DOHH2 (cell line): ENCODE results near the gene PTS.

Experiments
- H3F3A ChIP-seq: fragments of 200-600 bp; sonication (generic), shearing (Covaris generic); 2 replicates; pipeline ENCODE4 v1.6.0; 2016; ENCODE audit warnings: antibody characterized with exemption, mild to moderate bottlenecking; ENCODE audit not compliant: control insufficient read depth, insufficient read depth
- H3K27ac ChIP-seq: fragments of 200-600 bp; sonication (generic); 2 replicates; pipeline ENCODE4 v1.5.1; 2014; ENCODE audit warnings: low read depth, mild to moderate bottlenecking, low read length, moderate library complexity
- H3K27me3 ChIP-seq: fragments of 200-600 bp; sonication (generic); 2 replicates; pipeline ENCODE4 v1.6.1; 2014; ENCODE audit warnings: mild to moderate bottlenecking, low read length, mixed read lengths; ENCODE audit not compliant: control insufficient read depth
- H3K36me3 ChIP-seq: fragments of 200-600 bp; sonication (generic); 2 replicates; pipeline ENCODE4 v1.6.1; 2014; ENCODE audit warnings: mild to moderate bottlenecking, low read length, moderate library complexity, mixed read lengths; ENCODE audit not compliant: control insufficient read depth
- H3K4me1 ChIP-seq: fragments of 200-600 bp; sonication (generic); 2 replicates; pipeline ENCODE4 v1.6.1; 2014; ENCODE audit warnings: mild to moderate bottlenecking, low read length, mixed read lengths; ENCODE audit not compliant: control insufficient read depth
- H3K4me2 ChIP-seq: fragments of 200-600 bp; sonication (generic); 2 replicates; pipeline ENCODE4 v1.6.0; 2014; ENCODE audit warnings: mild to moderate bottlenecking, low read length, moderate library complexity
- H3K4me3 ChIP-seq: fragments of 200-600 bp; sonication (generic); 2 replicates; pipeline ENCODE4 v1.5.1; 2014; ENCODE audit warnings: mild to moderate bottlenecking, low read length, mixed read lengths
- H3K79me2 ChIP-seq: fragments of 200-600 bp; sonication (generic); 2 replicates; pipeline ENCODE4 v1.6.1; 2014; ENCODE audit warnings: mild to moderate bottlenecking, low read length, mixed read lengths; ENCODE audit not compliant: control insufficient read depth
- H3K9me2 ChIP-seq: fragments of 200-600 bp; sonication (generic); replicated peaks from 2 replicates; pipeline ENCODE4 v1.6.1; 2014; ENCODE audit warnings: mild to moderate bottlenecking, low read length, mixed read lengths; ENCODE audit not compliant: control insufficient read depth
- H3K9me3 ChIP-seq: fragments of 200-600 bp; sonication (generic); 2 replicates; pipeline ENCODE4 v1.6.1; 2014; ENCODE audit warnings: antibody characterized with exemption, low read length, mixed read lengths; ENCODE audit not compliant: control insufficient read depth, insufficient read depth
- H4K20me1 ChIP-seq: fragments of 200-600 bp; sonication (generic); 2 replicates; pipeline ENCODE4 v1.6.0; 2014; ENCODE audit warnings: low read depth, mild to moderate bottlenecking, antibody characterized with exemption, low read length, moderate library complexity; ENCODE audit not compliant: control insufficient read depth, insufficient read depth
- CTCF ChIP-seq: fragments of 200-600 bp; sonication (generic); IDR thresholded peaks from one replicate; pipeline ENCODE4 v1.5.1; 2014; ENCODE audit warnings: antibody characterized with exemption, mild to moderate bottlenecking, low read depth, low read length; ENCODE audit not compliant: poor library complexity, severe bottlenecking
- EZH2phosphoT487 ChIP-seq: fragments of 200-600 bp; sonication (generic); IDR thresholded peaks from 2 replicates; pipeline ENCODE4 v1.6.1; 2017; ENCODE audit warnings: borderline replicate concordance, mild to moderate bottlenecking, antibody characterized with exemption, low read length, moderate library complexity, mixed read lengths

Gene PTS

GRCh38 chr11:112178936-112179335, 47.3 kb upstream of the PTS start:
- peaks cover 4% of the 10 kb centered on the region for H3K4me1 ChIP-seq
- H3K27me3 ChIP-seq = peaks cover 6% of the 10 kb centered on the region
- H3K9me3 ChIP-seq = no peaks in the 10 kb centered on the region
- no peak overlapping the region for H3K27ac ChIP-seq
- no peaks in the 10 kb centered on the region for H3F3A ChIP-seq
- H3K36me3 ChIP-seq = no peaks in the 10 kb centered on the region
- H4K20me1 ChIP-seq = no peaks in the 10 kb centered on the region
- TF ChIP-seq EZH2phosphoT487 (no peak), CTCF (no peak)
- H3K9me2 ChIP-seq = no peaks in the 10 kb centered on the region
- no peaks in the 10 kb centered on the region for H3K79me2 ChIP-seq
- no peak overlapping the region for H3K4me3 ChIP-seq
- H3K4me2 ChIP-seq = no peak overlapping the region

- H4K20me1 ChIP-seq = no peaks in the 10 kb centered on the region
- H3K9me2 ChIP-seq = no peaks in the 10 kb centered on the region
- no peak overlapping the region for H3K4me3 ChIP-seq
- H3F3A ChIP-seq = no peaks in the 10 kb centered on the region
- no peaks in the 10 kb centered on the region for H3K36me3 ChIP-seq
- TF ChIP-seq CTCF (no peak), EZH2phosphoT487 (no peak)
- no peak overlapping the region for H3K27ac ChIP-seq
- H3K27me3 ChIP-seq = peaks cover 6% of the 10 kb centered on the region
- H3K4me1 ChIP-seq = peaks cover 4% of the 10 kb centered on the region
- H3K9me3 ChIP-seq = no peaks in the 10 kb centered on the region
- H3K4me2 ChIP-seq = no peak overlapping the region
- H3K79me2 ChIP-seq = no peaks in the 10 kb centered on the region
Measured at GRCh38 chr11:112179601-112180000, 46.6 kb upstream of the PTS start.

DNA sequence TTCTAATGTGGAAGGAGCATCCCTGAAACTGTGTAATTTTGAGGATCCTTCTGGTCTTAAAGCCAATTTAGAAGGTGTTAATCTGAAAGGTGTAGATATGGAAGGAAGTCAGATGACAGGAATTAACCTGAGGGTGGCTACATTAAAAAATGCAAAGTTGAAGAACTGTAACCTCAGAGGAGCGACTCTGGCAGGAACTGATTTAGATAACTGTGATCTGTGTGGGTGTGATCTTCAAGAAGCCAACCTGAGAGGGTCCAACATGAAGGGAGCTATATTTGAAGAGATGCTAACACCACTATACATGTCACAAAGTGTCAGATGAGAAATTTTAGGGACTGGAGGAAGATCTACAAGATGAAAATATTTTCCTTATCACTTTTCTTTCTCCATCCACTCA, 43.4 kb upstream of the PTS start:
- H3K79me2 ChIP-seq = no peaks in the 10 kb centered on the region
- H3K9me3 ChIP-seq = no peaks in the 10 kb centered on the region
- H3K4me2 ChIP-seq = no peak overlapping the region

More for the DNA sequence above, 43.4 kb upstream of the PTS start:
- H3K27me3 ChIP-seq = peaks cover 4% of the 10 kb centered on the region; the same call in 1 of the 2 replicates
- no peaks in the 10 kb centered on the region for H3K4me1 ChIP-seq
- no peaks in the 10 kb centered on the region for H3K9me2 ChIP-seq
- H3K27ac ChIP-seq = no peak overlapping the region
- H3K36me3 ChIP-seq = no peaks in the 10 kb centered on the region
- no peaks in the 10 kb centered on the region for H4K20me1 ChIP-seq
- no peaks in the 10 kb centered on the region for H3F3A ChIP-seq
- no peak overlapping the region for H3K4me3 ChIP-seq
- TF ChIP-seq CTCF (no peak), EZH2phosphoT487 (no peak)
